Smooth muscle cell (in vitro differentiated cells): ENCODE results near the gene ORMDL1. TPM values are rescaled to one million over a fixed set of nuclear protein-coding genes. Genes with fewer than 3 reads are reported as not detected.

ENCODE experiments used
- DNase-seq: peaks from one replicate; lab custom pipeline; 2025; ENCODE audit not compliant: unreplicated experiment; lab: John Stamatoyannopoulos, UW
- H2AFZ ChIP-seq: fragments of 200-600 bp; sonication (generic); 2 replicates; pipeline ENCODE4 v1.6.0; 2016; ENCODE audit warnings: antibody characterized with exemption, low read depth, mild to moderate bottlenecking
- H3F3A ChIP-seq: fragments of 200-600 bp; sonication (generic); 2 replicates; pipeline ENCODE4 v1.6.0; 2017; ENCODE audit warnings: antibody characterized with exemption, low read depth
- H3K27ac ChIP-seq: fragments of 200-600 bp; sonication (generic); 2 replicates; pipeline ENCODE4 v1.5.1; 2016; ENCODE audit warnings: low read depth, mild to moderate bottlenecking
- H3K27me3 ChIP-seq: fragments of 200-600 bp; sonication (generic); 2 replicates; pipeline ENCODE4 v1.6.1; 2016; ENCODE audit warnings: low read depth, mild to moderate bottlenecking
- H3K36me3 ChIP-seq: fragments of 200-600 bp; sonication (generic); 2 replicates; pipeline ENCODE4 v1.5.1; 2016; ENCODE audit warnings: low read depth
- H3K4me1 ChIP-seq: fragments of 200-600 bp; sonication (generic); 2 replicates; pipeline ENCODE4 v1.5.1; 2016; ENCODE audit warnings: low read depth
- H3K4me2 ChIP-seq: fragments of 200-600 bp; sonication (generic); 2 replicates; pipeline ENCODE4 v1.6.0; 2016; ENCODE audit warnings: mild to moderate bottlenecking
- H3K4me3 ChIP-seq: fragments of 200-600 bp; sonication (generic); 2 replicates; pipeline ENCODE4 v1.5.1; 2016; ENCODE audit warnings: mild to moderate bottlenecking
- H3K79me2 ChIP-seq: fragments of 200-600 bp; sonication (generic); 2 replicates; pipeline ENCODE4 v1.6.0; 2016; ENCODE audit warnings: low read depth, mild to moderate bottlenecking
- H3K9ac ChIP-seq: fragments of 200-600 bp; sonication (generic); 2 replicates; pipeline ENCODE4 v1.6.0; 2016; ENCODE audit warnings: low read depth
- H3K9me3 ChIP-seq: fragments of 200-600 bp; sonication (generic); replicated peaks from 2 replicates; pipeline ENCODE4 v1.5.1; 2016; ENCODE audit warnings: low read depth
- H4K20me1 ChIP-seq: fragments of 200-600 bp; sonication (generic); 2 replicates; pipeline ENCODE4 v1.6.0; 2016; ENCODE audit warnings: low read depth
- WGBS: methylation state at CpG from one replicate; pipeline ENCODE4 v1.1.7; 2016; ENCODE audit warnings: low lambda C conversion rate; 5-methylcytosine and 5-hydroxymethylcytosine counted together
- polyA plus RNA-seq: library from polyadenylated mRNA; unstranded; fragments of >200 nt; fragmentation: Nextera tagmentation; extraction: Ambion mirVana; gene quantifications from 2 replicates; pipeline ENCODE4 v1.2.1, GENCODE V29; 2016
- total RNA-seq: library from RNA; depleted of rRNA; stranded (reverse); fragments of >200 nt; gene quantifications from 2 replicates; pipeline ENCODE4 v1.2.3, GENCODE V29; 2014
- TF ChIP-seq, protein P1 (sequence below): fragments of 200-600 bp; sonication (generic); IDR thresholded peaks from 2 replicates; pipeline ENCODE4 v1.5.1; 2017; ENCODE audit warnings: borderline replicate concordance, mild to moderate bottlenecking, antibody characterized with exemption; ENCODE audit not compliant: insufficient read depth, poor library complexity, severe bottlenecking

Gene ORMDL1
- total and polyA plus RNA-seq, 2 experiments from 2014 or later: 47.3 to 60.2 TPM

GRCh38 chr2:189819297-189819704 is 35.2 kb upstream of the ORMDL1 start:
- WGBS: 86% methylated on average over 1 of the region's 1 CpG
- Histone ChIP-seq H3K9ac (no peak overlapping the region), H3K4me3 (no peak overlapping the region), H3K4me1 (no peaks in the 10 kb centered on the region), H3K27ac (no peak overlapping the region), H3K9me3 (no peaks in the 10 kb centered on the region), H2AFZ (no peak overlapping the region), H3K79me2 (no peaks in the 10 kb centered on the region), H3K4me2 (no peak overlapping the region), H3K27me3 (no peaks in the 10 kb centered on the region), H3F3A (no peaks in the 10 kb centered on the region), H3K36me3 (peaks cover 9% of the 10 kb centered on the region), H4K20me1 (no peaks in the 10 kb centered on the region)
- DNase-seq: no peak
- TF ChIP-seq, protein P1, sequence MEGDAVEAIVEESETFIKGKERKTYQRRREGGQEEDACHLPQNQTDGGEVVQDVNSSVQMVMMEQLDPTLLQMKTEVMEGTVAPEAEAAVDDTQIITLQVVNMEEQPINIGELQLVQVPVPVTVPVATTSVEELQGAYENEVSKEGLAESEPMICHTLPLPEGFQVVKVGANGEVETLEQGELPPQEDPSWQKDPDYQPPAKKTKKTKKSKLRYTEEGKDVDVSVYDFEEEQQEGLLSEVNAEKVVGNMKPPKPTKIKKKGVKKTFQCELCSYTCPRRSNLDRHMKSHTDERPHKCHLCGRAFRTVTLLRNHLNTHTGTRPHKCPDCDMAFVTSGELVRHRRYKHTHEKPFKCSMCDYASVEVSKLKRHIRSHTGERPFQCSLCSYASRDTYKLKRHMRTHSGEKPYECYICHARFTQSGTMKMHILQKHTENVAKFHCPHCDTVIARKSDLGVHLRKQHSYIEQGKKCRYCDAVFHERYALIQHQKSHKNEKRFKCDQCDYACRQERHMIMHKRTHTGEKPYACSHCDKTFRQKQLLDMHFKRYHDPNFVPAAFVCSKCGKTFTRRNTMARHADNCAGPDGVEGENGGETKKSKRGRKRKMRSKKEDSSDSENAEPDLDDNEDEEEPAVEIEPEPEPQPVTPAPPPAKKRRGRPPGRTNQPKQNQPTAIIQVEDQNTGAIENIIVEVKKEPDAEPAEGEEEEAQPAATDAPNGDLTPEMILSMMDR: no peak

- Histone ChIP-seq H3K4me1 (no peaks in the 10 kb centered on the region), H3K79me2 (no peaks in the 10 kb centered on the region), H2AFZ (no peak overlapping the region), H3F3A (no peaks in the 10 kb centered on the region), H3K9ac (no peak overlapping the region), H3K4me2 (no peak overlapping the region), H3K9me3 (no peaks in the 10 kb centered on the region), H3K27ac (no peak overlapping the region), H4K20me1 (no peaks in the 10 kb centered on the region), H3K27me3 (no peaks in the 10 kb centered on the region), H3K36me3 (peaks cover 9% of the 10 kb centered on the region), H3K4me3 (no peak overlapping the region)
- DNase-seq: no peak
- 90% methylated on average over 3 of the region's 3 CpGs for WGBS
- TF ChIP-seq, protein P1: no peak
Observed at GRCh38 chr2:189818249-189819038, 34.3 kb upstream of the ORMDL1 start.

DNA sequence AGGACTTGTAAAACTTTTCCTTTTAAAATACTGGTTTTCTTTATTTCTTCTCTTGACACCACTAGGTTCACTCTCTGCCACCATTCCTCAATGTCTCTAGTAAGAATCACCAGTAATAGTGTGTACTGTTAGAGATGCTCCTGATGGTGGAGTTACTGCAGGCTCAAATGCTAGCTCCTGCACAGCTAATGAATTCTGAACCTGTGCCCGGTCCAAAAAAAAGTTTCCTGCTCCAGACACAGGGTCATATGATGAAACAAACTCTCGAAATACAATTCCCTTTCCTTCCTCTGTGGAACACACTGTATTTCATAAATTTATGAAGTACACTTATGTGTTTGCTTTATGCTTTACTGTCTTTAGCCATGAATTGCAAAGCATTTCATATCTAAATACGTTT is 19.3 kb upstream of the ORMDL1 start:
- no peaks in the 10 kb centered on the region for H3K4me1 ChIP-seq
- H3K9ac ChIP-seq: no peak overlapping the region
- no peaks in the 10 kb centered on the region for H3K79me2 ChIP-seq
- no peak overlapping the region for H3K27ac ChIP-seq
- DNase-seq: no peak
- 95% methylated on average over 3 of the region's 3 CpGs for WGBS
- no peaks in the 10 kb centered on the region for H3K27me3 ChIP-seq
- H2AFZ ChIP-seq: no peak overlapping the region
- H4K20me1 ChIP-seq: no peaks in the 10 kb centered on the region
- peaks cover 11% of the 10 kb centered on the region for H3K36me3 ChIP-seq
- H3K4me2 ChIP-seq: no peak overlapping the region
- TF ChIP-seq, protein P1: no peak
- no peaks in the 10 kb centered on the region for H3F3A ChIP-seq
- no peak overlapping the region for H3K4me3 ChIP-seq
- H3K9me3 ChIP-seq: no peaks in the 10 kb centered on the region
